Nephron progenitor cell (in vitro differentiated cells): ENCODE data around the gene PTGS1.
"Not testable (repeated sequence)": the region's sequence is repeated elsewhere in the genome, so short reads cannot be mapped to it uniquely, and the experiment has no call there.

ENCODE experiments used
- DNase-seq: peaks from one replicate; pipeline ENCODE4 v3.0.0; 2021
- H3K27ac Mint-ChIP-seq: 2 replicates; pipeline ENCODE4 v1.8.0; 2021; ENCODE audit warnings: mild to moderate bottlenecking, moderate library complexity, mixed read lengths
- H3K27me3 Mint-ChIP-seq: 2 replicates; pipeline ENCODE4 v1.8.0; 2021; ENCODE audit warnings: mild to moderate bottlenecking, low read depth, mixed read lengths; ENCODE audit not compliant: poor library complexity
- H3K36me3 Mint-ChIP-seq: 2 replicates; pipeline ENCODE4 v1.8.0; 2021; ENCODE audit warnings: low read depth, mixed read lengths
- H3K4me1 Mint-ChIP-seq: 2 replicates; pipeline ENCODE4 v1.8.0; 2021; ENCODE audit warnings: mixed read lengths
- H3K4me3 Mint-ChIP-seq: 2 replicates; pipeline ENCODE4 v1.8.0; 2021; ENCODE audit warnings: mild to moderate bottlenecking, moderate library complexity, mixed read lengths
- H3K9me3 Mint-ChIP-seq: 2 replicates; pipeline ENCODE4 v1.8.0; 2021; ENCODE audit warnings: mild to moderate bottlenecking, moderate library complexity, mixed read lengths
- TF ChIP-seq, protein P1 (sequence below): fragments of 200-600 bp; sonication (generic); IDR thresholded peaks from 2 replicates; pipeline ENCODE4 v1.5.0; 2021; ENCODE audit warnings: antibody characterized with exemption

PTGS1 gene

DNA sequence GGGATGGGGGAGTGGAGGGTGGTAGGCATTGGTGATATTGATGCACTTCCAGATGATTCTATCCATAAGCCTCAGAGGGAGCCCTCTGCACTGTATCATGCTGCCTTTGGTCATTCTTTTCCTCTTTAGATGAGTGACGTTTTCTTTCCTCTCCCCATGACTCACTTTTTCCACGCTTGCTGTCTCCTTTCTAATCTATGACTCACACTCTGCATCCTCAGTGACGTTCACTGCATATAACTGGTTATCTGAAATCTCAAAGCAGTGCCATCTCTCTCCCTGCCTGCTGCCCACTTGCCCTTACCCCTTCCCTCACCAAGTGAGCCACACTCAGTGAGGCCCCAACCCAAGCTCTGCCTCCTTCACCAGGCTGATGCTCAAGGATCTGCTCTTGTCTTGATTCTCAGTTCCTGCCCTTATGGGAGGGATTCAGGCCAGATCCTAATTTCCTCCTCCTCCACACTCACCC is 31.6 kb downstream of the PTGS1 start:
- no peak overlapping the region for H3K4me3 Mint-ChIP-seq
- TF ChIP-seq, protein P1, sequence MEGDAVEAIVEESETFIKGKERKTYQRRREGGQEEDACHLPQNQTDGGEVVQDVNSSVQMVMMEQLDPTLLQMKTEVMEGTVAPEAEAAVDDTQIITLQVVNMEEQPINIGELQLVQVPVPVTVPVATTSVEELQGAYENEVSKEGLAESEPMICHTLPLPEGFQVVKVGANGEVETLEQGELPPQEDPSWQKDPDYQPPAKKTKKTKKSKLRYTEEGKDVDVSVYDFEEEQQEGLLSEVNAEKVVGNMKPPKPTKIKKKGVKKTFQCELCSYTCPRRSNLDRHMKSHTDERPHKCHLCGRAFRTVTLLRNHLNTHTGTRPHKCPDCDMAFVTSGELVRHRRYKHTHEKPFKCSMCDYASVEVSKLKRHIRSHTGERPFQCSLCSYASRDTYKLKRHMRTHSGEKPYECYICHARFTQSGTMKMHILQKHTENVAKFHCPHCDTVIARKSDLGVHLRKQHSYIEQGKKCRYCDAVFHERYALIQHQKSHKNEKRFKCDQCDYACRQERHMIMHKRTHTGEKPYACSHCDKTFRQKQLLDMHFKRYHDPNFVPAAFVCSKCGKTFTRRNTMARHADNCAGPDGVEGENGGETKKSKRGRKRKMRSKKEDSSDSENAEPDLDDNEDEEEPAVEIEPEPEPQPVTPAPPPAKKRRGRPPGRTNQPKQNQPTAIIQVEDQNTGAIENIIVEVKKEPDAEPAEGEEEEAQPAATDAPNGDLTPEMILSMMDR: no peak
- H3K27ac Mint-ChIP-seq: no peak overlapping the region
- H3K36me3 Mint-ChIP-seq: no peaks in the 10 kb centered on the region
- DNase-seq: no peak
- peaks cover 29% of the 10 kb centered on the region for H3K9me3 Mint-ChIP-seq
- peaks cover 72% of the 10 kb centered on the region for H3K27me3 Mint-ChIP-seq
- no peaks in the 10 kb centered on the region for H3K4me1 Mint-ChIP-seq

- TF ChIP-seq, protein P1: no peak
- no peak for DNase-seq
- Mint-ChIP-seq H3K4me3 (no peak overlapping the region), H3K27ac (no peak overlapping the region), H3K27me3 (peaks cover 71% of the 10 kb centered on the region), H3K9me3 (peaks cover 29% of the 10 kb centered on the region), H3K36me3 (no peaks in the 10 kb centered on the region), H3K4me1 (no peaks in the 10 kb centered on the region)
These were observed 32.0 kb downstream of the PTGS1 start for GRCh38 chr9:122402874-122403273.

- H3K27me3 Mint-ChIP-seq: peaks cover 77% of the 10 kb centered on the region
- no peak overlapping the region for H3K27ac Mint-ChIP-seq
- TF ChIP-seq, protein P1: no peak
- H3K4me3 Mint-ChIP-seq: no peak overlapping the region
- H3K36me3 Mint-ChIP-seq: no peaks in the 10 kb centered on the region
- H3K9me3 Mint-ChIP-seq: peaks cover 29% of the 10 kb centered on the region
- DNase-seq: no peak
- H3K4me1 Mint-ChIP-seq: no peaks in the 10 kb centered on the region
These were observed 32.7 kb downstream of the PTGS1 start for GRCh38 chr9:122403381-122404000.

DNA sequence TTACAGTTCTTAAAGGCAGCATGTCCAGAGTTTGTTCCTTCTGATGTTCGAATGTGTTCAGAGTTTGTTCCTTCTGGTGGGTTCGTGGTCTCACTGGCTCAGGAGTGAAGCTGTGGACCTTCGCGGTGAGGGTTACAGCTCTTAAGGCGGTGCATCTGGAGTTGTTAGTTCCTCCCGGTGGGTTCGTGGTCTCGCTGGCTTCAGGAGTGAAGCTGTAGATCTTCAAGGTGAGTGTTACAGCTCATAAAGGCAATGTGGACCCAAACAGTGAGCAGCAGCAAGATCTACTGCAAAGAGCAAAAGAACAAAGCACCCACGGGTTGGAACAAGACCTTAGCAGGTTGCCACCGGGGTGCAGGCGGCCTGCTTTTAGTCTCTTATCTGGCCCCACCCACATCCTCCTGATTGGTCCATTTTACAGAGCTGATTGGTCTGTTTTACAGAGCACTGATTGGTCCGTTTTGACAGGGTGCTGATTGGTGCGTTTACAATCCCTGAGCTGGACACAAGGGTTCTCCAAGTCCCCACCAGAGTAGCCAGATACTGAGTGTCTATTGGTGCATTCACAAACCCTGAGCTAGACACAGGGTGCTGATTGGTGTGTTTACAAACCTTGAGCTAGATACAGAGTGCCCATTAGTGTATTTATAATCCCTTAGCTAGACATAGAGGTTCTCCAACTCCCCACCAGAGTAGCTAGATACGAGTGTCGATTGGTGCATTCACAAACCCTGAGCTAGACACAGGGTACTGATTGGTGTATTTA is 34.7 kb downstream of the PTGS1 start:
- not testable (repeated sequence) for DNase-seq, H3K27ac Mint-ChIP-seq, H3K4me1 Mint-ChIP-seq, H3K36me3 Mint-ChIP-seq
- Mint-ChIP-seq H3K4me3 (peak overlapping the region; percentile 64), H3K27me3 (peaks cover 66% of the 10 kb centered on the region), H3K9me3 (peaks cover 12% of the 10 kb centered on the region)

DNA sequence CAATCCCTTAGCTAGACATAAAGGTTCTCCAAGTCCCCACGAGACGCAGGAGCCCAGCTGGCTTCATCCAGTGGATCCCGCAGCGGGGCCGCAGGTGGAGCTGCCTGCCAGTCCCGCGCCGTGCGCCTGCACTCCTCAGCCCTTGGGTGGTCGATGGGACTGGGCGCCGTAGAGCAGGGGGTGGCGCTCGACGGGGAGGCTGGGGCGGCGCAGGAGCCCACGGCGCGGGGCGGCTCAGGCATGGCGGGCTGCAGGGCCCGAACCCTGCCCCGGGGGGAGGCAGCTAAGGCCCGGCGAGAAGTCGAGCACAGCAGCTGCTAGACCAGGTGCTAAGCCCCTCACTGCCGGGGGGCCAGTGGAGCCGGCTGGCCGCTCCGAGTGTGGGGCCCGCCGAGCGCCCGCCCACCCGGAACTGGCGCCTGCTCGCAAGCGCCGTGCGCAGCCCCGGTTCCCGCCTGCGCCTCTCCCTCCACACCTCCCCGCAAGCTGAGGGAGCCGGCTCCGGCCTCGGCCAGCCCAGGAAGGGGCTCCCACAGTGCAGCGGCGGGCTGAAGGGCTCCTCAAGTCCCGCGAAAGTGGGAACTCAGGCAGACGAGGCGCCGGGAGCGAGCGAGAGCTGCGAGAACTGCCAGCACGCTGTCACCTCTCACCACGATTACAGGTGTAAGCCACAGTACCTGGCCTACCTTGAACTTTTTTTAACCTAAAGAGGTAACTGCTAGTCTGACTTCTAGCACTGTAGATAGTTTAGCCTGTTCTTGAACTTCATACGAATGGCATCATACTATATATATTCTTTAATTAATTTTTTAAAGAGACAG is 35.5 kb downstream of the PTGS1 start:
- H3K27me3 Mint-ChIP-seq: peaks cover 58% of the 10 kb centered on the region
- H3K36me3 Mint-ChIP-seq: no peaks in the 10 kb centered on the region
- H3K4me1 Mint-ChIP-seq: no peaks in the 10 kb centered on the region
- no peak overlapping the region for H3K27ac Mint-ChIP-seq
- H3K4me3 Mint-ChIP-seq: peak overlapping the region; percentile 64
- peak; percentile 27 for DNase-seq
- peaks cover 8% of the 10 kb centered on the region for H3K9me3 Mint-ChIP-seq
- TF ChIP-seq, protein P1: no peak

DNA sequence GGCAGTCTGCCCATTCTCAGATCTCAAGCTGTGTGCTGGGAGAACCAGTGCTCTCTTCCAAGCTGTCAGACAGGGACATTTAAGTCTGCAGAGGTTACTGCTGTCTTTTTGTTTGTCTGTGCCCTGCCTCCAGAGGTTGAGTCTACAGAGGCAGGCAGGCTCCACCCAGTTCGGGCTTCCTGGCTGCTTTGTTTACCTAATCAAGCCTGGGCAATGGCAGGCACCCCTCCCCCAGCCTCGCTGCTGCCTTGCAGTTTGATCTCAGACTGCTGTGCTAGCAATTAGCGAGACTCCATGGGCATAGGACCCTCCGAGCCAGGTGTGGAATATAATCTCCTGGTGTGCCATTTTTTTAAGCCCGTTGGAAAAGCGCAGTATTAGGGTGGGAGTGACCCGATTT is 43.3 kb downstream of the PTGS1 start:
- H3K27ac Mint-ChIP-seq, H3K4me1 Mint-ChIP-seq: not testable (repeated sequence)
- peaks cover 40% of the 10 kb centered on the region for H3K9me3 Mint-ChIP-seq

More for the DNA sequence above, 43.3 kb downstream of the PTGS1 start:
- H3K36me3 Mint-ChIP-seq, DNase-seq, H3K27me3 Mint-ChIP-seq, H3K4me3 Mint-ChIP-seq: not testable (repeated sequence)
